Stimulated activated CD4-positive, alpha-beta T cell treated with anti-CD3 and anti-CD28 coated beads, Interleukin-12 subunit alpha, Interleukin-12 subunit beta, amount 100 ng/mL, for 24 hours (primary cell): ENCODE results near the gene FRMD1.
"Not testable (repeated sequence)": the region's sequence is repeated elsewhere in the genome, so short reads cannot be mapped to it uniquely, and the experiment has no call there.

Experiments used
- DNase-seq, 2 experiments: peaks; one replicate each; pipeline ENCODE4 v3.0.0-alpha.2; 2020; ENCODE audit warnings: low read depth in 2 of 2

Gene FRMD1

DNA sequence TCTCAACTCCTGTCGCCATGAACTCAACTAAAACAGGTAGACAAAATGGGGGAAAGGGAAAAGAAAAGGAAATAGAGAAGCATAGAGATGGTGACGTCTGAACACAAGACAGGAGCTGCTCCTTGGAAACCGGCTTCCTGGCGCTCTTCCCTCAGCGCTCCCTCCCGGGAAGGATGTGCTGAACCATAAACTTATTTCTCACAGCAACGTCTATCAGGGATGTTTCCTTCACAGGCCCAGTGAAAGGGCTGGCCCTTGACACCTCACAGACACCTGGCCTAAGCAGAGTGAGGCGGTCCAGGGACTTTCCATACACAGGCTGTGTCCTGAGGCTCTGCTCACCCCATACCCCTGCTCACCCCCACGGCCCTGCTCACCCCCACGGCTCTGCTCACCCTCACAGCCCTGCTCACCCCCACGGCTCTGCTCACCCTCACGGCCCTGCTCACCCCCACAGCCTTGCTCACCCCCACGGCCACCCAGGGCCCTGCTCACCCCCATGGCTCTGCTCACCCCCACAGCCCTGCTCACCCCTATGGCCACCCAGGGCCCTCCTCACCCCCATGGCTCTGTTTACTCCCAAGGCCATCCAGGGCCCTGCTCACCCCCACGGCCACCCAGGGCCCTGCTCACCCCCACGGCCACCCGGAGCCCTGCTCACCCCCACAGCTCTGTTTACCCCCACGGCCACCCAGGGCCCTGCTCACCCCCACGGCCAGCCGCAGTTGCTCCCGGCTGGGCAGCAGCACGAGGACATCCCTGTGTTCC lies 653 bp downstream of the FRMD1 start:
- DNase-seq: no peak

DNA sequence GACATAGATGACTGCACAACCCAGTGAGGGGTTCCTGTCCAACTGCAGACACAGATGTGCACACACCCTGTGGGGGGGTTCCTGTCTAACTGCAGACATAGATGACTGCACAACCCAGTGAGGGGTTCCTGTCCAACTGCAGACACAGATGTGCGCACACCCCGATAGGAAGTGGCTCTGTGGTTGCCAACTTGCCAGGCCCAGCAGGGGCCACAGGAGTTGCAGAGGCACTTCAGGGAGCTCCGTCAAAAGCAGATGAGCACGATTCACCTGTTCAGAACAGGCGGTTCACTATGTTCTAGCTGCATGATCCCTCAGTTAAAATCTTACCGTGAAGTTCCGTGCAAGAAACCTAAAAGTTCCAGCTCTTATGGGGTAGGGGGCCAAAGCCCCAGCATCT lies 1.6 kb downstream of the FRMD1 start:
- not testable (repeated sequence) for DNase-seq

DNA sequence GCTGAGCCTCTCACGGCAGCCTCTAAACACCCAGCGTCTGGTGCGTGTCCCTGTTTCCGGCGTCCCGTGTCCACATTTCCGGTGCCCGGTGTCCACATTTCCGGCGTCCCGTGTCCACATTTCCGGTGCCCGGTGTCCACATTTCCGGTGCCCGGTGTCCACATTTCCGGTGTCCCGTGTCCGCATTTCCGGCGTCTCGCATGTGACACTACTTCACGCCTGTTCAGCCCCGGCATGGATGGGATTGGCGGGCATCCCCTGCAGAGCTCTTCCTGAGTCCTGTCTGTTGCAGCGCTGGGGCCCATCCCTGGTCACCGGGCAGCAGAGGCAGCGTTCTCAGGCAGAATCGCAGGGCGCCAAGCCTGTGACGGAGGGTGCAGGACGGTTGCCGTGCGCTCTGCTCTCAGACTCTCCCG lies 3.2 kb downstream of the FRMD1 start:
- DNase-seq: no peak

DNA sequence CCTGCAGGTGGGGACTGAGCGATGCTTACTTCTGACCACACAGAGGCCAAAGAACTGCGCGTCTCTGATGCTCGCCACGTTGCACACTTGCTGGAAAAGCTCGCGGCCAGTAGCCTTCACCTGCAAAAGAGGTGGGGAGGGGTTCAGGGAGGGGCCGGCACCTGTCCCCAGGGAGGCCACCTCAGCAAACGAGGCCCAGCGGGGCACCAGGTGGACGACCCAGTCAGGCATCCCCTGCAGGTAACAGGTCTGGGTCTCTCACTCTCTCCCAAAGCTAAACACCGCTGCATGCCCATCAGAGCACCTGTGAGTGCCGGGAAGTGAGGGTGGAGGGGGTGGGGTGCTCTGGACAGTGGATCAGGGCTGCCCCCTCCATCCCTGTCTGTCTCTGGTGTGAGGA lies 3.8 kb downstream of the FRMD1 start:
- no peak for DNase-seq

DNA sequence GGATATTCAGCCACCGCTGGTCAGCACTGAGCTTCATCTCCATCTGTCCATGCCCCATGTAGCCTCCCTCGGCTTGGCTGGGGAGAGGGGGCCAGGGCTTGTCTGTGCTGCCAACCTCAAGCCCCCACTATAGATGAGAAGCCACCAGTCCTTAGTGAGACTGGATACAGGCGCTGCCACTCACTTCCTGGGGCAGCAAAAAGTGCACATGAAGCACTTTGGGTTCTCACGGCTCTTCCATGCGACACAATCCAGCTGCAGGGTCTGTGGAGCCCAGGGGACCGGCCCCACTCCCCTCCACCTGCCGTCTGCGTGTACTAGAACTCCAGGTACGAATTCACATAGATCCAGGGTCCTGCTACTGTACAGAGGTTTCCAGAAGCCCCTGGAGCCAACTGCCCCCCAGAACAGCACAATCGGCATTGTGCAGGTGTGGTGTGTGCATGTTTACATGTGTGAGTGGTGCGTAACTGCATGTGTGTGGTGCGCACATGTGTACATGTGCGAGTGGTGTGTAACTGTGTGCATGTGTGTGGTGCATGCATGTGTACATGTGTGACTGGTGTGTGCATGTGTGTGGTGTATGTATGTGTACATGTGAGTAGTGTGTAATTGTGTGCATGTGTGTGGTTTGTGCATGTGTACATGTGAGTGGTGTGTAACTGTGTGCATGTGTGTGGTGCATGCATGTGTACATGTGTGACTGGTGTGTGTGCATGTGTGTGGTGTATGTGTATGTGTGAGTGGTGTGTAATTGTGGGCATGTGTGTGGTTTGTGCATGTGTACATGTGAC lies 4.9 kb downstream of the FRMD1 start:
- DNase-seq: no peak

DNA sequence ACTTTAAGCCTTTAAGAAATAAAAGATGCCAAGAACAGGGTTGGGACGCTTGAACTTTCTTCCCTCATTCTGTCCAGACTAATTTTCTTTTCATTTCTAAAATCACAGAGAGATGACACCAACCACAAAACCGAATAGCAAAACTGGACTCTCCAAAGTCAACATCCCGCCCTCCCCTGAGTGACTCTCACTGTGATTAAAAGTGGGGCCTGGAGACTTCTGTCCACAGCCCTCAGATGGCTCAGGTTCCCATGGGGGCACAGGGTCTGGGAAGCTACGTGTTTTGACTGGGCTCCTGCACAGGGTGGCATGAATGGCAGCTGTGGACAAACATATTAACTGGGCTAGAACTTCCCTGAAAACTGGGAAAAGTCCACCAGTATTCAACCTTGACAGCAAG lies 6.3 kb downstream of the FRMD1 start:
- DNase-seq: no peak

DNA sequence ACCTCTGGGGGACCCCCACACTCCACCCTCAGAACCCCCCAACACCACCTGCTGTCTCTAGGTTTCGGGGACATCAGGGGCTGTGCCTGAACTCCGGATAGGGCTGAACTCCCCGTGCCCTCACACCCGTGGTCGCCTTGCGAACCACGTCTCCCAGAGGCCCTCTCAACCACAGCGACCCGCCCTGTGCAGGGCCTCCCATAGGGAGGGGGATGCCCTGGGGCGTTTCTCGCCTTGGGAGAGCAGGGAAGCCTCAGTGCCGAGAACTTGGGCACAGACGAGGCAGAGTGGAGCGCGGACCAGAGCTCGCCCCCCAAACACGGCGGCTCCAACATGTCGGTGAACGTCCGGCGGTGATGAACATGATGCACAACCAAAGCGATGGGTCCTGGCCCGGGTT lies 6.8 kb downstream of the FRMD1 start:
- no peak for DNase-seq

DNA sequence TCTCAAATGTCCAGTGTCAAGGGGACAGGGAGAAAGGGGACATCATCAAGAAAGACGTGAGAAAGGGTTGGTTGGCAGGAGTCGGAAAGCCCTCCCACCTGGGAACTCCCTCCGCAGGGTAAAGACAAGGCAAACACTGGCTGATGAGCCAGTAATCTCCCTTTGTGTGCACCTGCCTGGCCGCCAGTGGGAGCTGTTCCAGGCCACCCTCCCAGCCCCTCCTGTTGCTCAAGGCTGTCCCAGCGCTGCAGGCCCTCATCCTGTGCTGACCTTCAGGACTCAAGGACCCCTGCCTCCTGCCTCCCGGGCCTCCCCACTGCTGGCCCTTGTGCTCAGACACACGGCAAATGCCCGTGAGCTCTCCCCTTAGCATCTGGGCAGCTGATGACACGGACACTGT lies 7.4 kb downstream of the FRMD1 start:
- DNase-seq: no peak

DNA sequence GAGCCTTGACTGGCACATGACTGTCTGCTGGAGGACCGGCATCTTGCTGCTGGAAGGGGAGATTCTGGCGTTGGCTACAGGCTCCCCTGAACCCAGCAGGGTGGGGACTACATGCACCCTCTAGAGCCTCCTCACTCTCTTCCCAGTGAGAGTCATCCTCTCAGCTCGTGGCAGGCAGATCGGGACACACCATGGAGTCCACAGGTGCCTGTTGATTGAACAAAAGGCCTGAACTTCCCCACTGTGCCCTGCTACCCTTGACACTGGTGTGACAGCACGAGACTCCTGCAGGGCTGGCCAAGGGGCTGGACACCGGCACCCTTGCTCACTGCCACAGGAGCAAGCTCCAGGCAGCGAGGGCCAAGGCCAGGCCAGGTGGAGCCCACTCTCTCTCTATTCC lies 8.2 kb downstream of the FRMD1 start:
- no peak for DNase-seq

DNA sequence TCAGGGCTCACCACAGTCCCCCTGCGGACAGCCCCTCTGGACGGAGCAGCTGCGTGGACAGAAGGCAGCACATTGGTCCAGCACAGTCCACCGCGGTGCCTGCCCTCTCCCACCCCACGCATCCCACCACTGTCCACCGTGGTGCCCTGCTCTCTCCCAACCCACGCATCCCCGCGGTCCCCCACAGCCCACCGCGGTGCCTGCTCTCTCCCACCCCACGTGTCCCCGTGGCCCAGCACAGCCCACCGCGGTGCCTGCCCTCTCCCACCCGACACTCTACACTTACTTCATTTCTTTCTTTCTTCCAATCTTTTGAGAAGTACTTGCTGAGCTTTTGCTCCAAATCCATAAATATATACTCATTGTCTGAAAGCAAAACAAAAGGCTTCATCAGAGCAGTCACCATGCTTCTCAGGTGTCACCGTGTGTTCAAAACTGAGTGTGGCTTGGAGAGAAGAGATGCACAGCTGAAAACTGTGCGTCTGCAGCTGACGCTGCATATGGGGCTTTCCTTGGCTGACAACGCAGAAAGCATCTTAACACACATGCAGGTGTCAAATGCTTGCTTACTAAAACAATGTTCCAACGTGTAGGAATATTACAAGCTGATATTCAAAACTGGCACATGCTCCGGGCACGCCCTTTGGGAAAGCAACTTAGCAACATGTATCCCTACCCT lies 11.8 kb downstream of the FRMD1 start:
- DNase-seq: no peak

DNA sequence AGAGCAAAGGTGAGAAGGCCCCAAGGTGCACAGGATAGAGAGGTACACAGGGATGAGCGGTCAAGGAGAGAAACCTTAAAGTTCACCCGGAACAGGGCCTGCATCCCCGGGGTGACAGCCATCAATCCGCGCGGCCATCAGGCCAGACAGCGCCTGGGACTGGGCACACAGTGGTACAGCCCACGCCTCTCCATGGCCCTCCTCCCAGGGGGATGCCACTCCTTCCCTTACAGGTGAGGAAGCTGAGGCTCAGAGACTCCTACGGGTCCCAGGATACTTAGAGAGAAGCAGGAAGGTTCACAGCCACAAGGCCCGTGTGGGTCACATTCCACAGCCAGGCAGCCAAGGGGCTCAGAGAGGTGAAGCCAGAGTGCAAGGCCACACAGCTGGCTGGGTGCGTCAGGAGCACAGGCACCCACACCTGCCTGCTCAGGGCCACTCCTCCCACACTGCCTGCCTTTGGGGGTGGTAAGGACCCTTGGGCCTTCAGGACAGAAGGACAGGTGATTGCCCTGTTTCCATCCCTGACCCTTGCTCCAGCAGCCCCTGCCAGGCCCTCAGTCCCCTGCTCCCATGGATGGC lies 14.7 kb downstream of the FRMD1 start:
- DNase-seq: no peak

DNA sequence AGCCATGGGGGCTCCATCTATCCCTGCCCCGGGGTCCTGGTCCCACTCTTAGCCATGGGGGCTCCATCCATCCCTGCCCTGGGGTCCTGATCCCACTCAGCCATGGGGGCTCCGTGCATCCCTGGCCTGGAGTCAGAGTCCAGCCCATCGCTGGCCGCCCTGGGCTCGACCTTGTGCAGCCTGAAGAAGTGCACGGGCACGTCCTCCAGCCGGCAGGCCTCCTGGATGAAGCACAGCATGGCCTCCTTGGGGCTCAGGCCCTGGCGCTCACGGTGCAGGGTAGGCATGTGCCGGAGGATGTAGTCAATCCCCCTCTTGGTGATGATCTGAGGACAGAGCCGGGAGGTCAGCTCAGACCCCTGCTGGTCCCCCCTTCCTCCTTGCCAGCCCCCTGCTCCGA lies 15.6 kb downstream of the FRMD1 start:
- no peak for DNase-seq

DNA sequence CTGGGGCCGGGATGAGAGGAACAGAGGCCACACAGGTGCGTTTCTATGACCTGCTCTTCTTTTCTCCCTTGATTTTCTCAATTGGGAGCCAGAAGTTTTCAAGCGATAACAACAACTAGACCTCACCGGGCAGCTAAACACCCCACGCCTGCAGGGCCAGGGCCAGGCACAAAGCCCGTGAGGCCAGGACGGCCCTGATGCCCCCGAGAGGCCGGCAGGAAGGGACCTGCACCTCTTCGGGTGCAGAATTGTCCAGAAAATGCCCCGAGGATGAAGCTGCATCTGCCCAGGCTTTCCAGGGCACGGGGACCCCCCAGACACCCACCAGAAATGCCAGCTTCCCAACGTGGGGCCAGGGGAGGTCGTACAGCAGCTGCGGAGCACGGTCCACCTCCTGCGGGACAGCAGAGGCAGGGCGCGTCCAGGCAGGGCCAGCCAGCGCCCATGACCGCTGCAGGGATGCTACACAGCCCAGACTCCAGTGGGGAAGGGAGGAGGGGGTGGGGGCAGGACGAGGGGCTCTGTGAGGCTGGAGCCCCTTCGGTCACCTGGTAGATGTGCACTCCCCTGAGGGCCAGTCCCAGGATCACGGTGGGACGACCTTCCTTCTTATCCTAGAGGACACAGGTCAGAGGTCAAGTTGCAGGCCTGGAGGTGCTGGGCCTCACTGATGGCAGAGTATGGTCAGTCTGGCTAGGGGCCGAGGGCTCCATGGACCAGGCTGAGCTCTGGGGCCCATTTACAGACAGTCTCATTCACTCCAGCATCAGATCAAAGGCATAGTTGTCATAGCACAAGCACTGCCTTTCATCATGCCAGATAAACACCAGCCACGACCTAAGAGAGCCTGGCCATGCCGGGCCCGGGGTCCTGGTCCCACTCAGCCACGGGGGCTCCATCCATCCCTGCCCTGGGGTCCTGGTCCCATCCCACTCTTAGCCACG lies 16.4 kb downstream of the FRMD1 start:
- DNase-seq: no peak

DNA sequence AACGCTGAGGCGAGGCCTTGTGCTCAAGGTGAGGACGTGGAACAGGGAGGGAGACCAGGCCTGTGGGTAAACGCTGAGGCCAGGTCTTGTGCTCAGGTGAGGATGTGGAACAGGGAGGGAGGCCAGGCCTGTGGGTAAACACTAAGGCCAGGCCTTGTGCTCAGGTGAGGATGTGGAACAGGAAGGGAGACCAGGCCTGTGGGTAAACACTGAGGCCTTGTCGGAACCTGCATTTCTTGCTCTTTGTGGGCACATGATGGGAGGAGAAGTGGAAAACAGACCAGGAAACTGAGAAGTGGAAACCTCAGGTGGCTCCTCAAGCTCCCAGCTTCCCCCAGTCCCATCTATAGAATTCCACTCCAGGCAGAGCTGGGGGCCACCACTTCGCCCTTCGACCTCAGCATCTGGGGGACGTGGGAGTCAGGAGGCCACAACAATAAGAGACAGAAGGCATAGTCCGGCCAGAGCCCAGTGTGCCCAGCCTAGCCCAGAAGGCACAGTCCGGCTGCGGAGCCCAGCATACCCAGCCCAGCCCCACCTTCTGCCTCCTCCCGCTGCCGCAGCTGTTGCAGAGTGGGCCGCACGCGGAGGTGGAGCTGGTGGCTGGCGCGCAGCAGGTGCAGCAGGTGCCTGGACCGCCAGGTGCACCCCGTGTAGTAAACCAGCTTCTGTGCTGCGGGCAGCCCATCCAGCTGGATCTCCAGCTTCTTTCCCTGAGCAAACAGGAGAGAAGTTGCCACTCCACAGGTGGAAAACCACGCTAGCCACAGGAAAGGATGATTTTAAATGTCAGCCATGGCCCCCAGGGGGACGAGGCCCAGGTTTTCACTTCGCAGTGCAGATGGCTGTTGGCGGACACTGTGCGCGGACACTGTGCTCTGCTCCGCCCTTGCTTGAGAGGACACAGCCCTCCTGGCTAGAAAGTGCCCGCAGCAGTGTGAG lies 17.5 kb downstream of the FRMD1 start:
- DNase-seq: no peak

DNA sequence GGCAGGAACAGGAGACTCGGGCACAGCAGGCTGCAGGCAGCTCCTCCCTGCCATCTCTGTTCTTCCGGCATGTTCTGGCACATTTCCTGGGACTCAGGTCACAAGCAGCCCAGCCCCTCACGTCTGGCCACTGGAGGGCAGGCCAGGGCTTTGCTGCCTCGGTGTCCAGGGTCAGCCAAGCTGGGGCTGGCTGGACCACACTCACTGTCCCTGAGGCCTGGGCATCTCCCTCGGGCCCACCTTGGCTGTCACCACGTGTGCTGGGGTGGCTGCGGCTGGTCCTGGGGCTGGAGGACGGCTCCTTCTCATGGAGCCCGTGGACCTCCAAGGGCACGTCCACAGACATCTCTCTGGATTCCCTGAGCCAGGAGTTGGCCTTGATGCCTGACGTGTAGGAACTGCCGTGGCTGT lies 18.5 kb downstream of the FRMD1 start:
- no peak for DNase-seq

DNA sequence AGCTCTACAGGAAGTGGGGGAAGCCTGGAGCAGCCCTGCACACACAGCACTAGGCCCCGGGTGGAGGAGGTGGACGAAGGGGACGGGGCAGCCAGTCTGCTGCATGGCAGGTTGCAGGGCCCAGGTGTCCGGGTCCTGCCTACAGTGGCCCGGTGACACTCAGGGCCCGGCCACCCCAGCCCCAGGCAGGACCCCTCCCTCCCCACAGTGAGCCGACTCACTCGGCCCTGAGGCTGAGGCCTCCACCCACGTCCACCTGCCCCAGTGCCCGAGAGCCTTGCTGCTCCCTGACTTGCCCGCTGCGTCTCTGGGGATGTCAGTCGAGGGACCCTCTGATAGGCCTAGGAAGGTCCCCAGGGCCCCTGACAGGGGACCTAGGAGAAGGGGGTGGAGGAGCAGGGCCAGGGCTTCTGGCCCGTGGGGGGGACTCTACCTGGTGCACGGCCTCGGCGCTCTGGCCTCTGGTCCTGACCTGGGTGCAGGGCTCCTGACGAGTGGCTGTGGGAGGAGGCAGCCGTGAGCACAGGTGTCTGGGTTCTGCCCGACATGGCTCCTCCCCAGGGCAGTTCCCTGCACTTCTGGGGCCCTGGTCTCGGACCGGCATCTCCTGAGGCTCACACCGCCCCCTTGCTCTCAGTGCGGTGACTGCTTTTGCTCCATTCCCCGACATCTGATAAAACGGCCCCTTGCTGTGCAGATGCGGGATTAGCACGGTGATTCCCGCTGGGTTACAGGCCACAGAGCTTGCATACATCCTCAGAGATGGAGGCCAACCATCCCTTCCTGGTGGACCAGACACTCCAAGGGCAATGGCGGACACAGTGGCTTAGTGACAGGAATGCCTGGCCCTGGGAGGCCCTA lies 20.1 kb downstream of the FRMD1 start:
- no peak for DNase-seq

DNA sequence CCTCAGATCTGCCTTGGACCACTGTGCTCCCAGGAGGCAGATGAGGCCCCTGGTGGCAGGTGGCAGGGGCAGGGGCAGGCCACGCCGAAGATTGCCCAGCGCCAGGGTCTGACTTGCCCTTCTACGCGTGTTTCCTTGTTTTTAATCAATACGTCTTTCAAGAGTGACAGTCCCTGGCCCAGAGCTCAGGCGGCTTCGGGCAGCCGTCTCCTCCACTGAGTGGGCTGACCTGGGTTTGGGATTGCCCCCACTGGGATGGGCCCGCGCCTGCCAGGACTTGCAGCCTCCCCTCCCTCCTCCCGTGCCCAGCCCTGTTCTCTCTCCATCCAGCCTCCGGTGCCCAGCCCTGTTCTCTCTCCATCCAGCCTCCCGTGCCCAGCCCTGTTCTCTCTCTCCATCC lies 21.2 kb downstream of the FRMD1 start:
- no peak for DNase-seq

DNA sequence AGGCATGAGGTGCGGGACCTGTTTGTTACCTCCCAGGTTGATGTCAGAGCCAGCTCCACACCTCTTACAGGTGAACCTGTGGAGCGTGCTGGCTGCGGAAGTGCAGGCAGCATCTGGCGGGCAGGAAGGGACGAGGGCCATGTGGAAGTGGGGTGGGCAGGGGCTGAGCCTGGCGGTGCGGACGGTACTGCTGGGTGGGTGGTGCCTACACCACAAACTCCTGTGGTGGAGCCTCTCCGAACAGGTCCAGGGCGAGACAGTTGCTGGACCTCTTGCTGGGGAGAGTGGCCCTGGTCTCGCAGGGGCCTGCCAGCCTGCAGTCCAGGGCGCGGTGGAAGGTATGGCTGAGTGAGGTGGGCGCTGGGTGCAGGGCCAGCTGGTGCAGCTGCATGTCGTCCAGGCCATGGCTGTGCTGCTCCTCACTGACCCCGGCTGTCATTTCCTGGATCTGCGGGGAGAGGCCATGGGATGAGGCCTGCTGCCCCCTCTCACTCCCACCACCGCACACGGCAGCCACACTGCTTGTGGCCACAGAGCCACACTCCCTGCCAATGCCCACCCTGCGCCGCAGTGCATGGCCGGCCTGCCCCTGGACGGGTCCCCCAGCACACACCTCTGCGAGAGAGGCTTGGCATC lies 22.0 kb downstream of the FRMD1 start:
- DNase-seq: no peak
